Ectodermal cell (in vitro differentiated cells): ENCODE results near the gene MUC2.

Experiments
- H3K27ac ChIP-seq: 2 replicates; pipeline ENCODE4 v1.7.0; 2013; ENCODE audit warnings: mild to moderate bottlenecking, low read depth, low read length; ENCODE audit not compliant: insufficient read depth, poor library complexity, severe bottlenecking
- H3K27me3 ChIP-seq: 2 replicates; pipeline ENCODE4 v1.7.0; 2013; ENCODE audit warnings: mild to moderate bottlenecking, low read length; ENCODE audit not compliant: insufficient read depth, control insufficient read depth, poor library complexity, severe bottlenecking
- H3K36me3 ChIP-seq: one replicate; pipeline ENCODE4 v1.7.0; 2013; ENCODE audit warnings: low read length; ENCODE audit not compliant: control insufficient read depth, insufficient read depth
- H3K4me1 ChIP-seq: one replicate; pipeline ENCODE4 v1.7.0; 2013; ENCODE audit warnings: low read length; ENCODE audit not compliant: control insufficient read depth, insufficient read depth
- H3K4me3 ChIP-seq: 2 replicates; pipeline ENCODE4 v1.7.0; 2013; ENCODE audit warnings: low read depth, low read length, control low read depth; ENCODE audit not compliant: insufficient read depth
- H3K9me3 ChIP-seq: 2 replicates; pipeline ENCODE4 v1.7.0; 2013; ENCODE audit warnings: mild to moderate bottlenecking, low read length, moderate library complexity; ENCODE audit not compliant: control insufficient read depth
- WGBS, 2 experiments: methylation state at CpG; one replicate each; pipeline ENCODE4 v1.1.7; 2013; ENCODE audit warnings: missing lambda C conversion rate in 2 of 2; 5-methylcytosine and 5-hydroxymethylcytosine counted together

The MUC2 gene

GRCh38 chr11:1036931-1037330 lies 37.7 kb upstream of the MUC2 start:
- Histone ChIP-seq H3K9me3 (no peaks in the 10 kb centered on the region), H3K36me3 (no peaks in the 10 kb centered on the region), H3K27me3 (no peaks in the 10 kb centered on the region), H3K27ac (no peak overlapping the region), H3K4me3 (no peak overlapping the region), H3K4me1 (peaks cover 7% of the 10 kb centered on the region)
- 91 to 93% methylated on average over 13 of the region's 13 CpGs for WGBS, 2 experiments

DNA sequence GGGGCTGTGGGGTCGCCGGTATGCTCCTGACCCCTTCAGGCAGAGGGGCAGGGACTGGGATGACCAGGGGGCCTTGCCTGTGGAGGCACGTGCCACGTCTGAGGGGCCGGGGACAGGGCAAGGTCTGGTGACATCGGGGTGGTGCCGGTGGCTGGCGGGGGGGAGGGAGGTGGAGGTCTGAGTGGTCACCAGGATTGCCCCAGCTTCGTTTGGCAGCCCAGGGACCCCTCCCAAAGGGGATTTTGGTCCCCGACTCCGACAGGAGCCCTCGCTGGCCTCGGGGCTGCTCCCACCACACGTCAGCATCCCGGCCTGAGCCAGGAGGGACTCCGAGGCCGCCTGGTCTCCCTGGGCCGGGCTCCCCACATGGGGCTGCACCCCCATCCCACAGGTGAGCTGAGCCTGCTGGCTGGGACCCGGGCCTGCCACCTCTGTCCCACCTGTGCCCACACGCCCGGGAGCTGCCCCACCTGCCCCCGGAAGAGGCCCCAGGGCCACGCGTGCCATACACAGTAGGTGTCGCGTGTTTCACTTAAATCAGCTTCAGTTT lies 37.1 kb upstream of the MUC2 start:
- no peak overlapping the region for H3K27ac ChIP-seq
- no peaks in the 10 kb centered on the region for H3K27me3 ChIP-seq
- no peaks in the 10 kb centered on the region for H3K9me3 ChIP-seq
- H3K4me1 ChIP-seq = peaks cover 7% of the 10 kb centered on the region
- H3K36me3 ChIP-seq = no peaks in the 10 kb centered on the region
- WGBS, 2 experiments = 93% methylated on average over 26 of the region's 26 CpGs
- no peak overlapping the region for H3K4me3 ChIP-seq

DNA sequence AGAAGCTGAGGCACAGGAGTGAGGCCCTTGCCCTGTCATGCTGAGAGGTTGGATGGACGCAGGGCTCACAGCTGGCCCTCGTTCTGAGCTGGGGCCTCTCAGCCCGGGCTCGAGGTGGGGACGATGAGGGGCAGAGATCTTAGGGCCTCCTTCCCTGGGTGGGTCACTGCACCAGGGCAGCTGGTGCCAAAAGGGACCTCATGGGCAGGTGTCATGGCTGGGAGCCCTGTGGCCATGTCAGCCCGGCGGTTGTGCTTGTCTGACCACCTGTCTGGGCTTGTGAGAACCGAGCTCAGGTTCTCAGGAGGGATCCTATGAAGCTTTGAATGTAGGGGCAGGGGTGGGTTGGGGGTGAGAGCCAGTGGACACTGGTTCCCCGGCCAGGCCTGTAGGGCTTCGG lies 36.3 kb upstream of the MUC2 start:
- Histone ChIP-seq H3K27me3 (no peaks in the 10 kb centered on the region), H3K27ac (no peak overlapping the region), H3K4me1 (peaks cover 7% of the 10 kb centered on the region), H3K4me3 (no peak overlapping the region), H3K9me3 (no peaks in the 10 kb centered on the region), H3K36me3 (no peaks in the 10 kb centered on the region)
- WGBS, 2 experiments = 92 to 94% methylated on average over 10 of the region's 10 CpGs

GRCh38 chr11:1038921-1039320 lies 35.8 kb upstream of the MUC2 start:
- no peaks in the 10 kb centered on the region for H3K36me3 ChIP-seq
- no peak overlapping the region for H3K4me3 ChIP-seq
- no peak overlapping the region for H3K27ac ChIP-seq
- no peaks in the 10 kb centered on the region for H3K9me3 ChIP-seq
- no peaks in the 10 kb centered on the region for H3K27me3 ChIP-seq
- 91 to 95% methylated on average over 12 of the region's 12 CpGs for WGBS, 2 experiments
- peaks cover 7% of the 10 kb centered on the region for H3K4me1 ChIP-seq

- H3K4me1 ChIP-seq = no peaks in the 10 kb centered on the region
- no peaks in the 10 kb centered on the region for H3K9me3 ChIP-seq
- no peaks in the 10 kb centered on the region for H3K36me3 ChIP-seq
- H3K27me3 ChIP-seq = no peaks in the 10 kb centered on the region
- no peak overlapping the region for H3K4me3 ChIP-seq
- no peak overlapping the region for H3K27ac ChIP-seq
- WGBS, 2 experiments = 93% methylated on average over 32 of the region's 32 CpGs
Measured at GRCh38 chr11:1039481-1040427, 34.9 kb upstream of the MUC2 start.

- no peaks in the 10 kb centered on the region for H3K27me3 ChIP-seq
- no peaks in the 10 kb centered on the region for H3K36me3 ChIP-seq
- H3K9me3 ChIP-seq = no peaks in the 10 kb centered on the region
- no peak overlapping the region for H3K27ac ChIP-seq
- no peak overlapping the region for H3K4me3 ChIP-seq
- H3K4me1 ChIP-seq = no peaks in the 10 kb centered on the region
- 91 to 93% methylated on average over 16 of the region's 16 CpGs for WGBS, 2 experiments
Measured at GRCh38 chr11:1040428-1041148, 34.1 kb upstream of the MUC2 start.

DNA sequence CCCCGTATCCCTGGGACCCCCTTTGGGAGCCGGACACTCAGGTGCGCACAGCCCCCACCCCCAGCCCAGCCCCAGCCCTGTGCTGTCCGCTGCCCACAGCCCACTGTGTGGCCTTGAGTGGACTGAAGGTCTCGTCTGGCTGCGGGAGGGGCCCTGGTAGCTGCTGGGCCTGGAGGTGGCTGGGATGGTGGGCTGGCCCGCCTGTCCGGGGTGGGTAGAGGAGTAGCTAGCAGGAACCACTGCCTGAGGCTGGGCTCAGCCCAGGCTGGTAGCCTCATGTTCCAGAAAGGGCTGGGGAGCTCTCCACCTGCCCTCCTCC lies 33.6 kb upstream of the MUC2 start:
- H3K27me3 ChIP-seq = no peaks in the 10 kb centered on the region
- no peaks in the 10 kb centered on the region for H3K9me3 ChIP-seq
- H3K36me3 ChIP-seq = no peaks in the 10 kb centered on the region
- 91 to 95% methylated on average over 8 of the region's 8 CpGs for WGBS, 2 experiments
- H3K4me3 ChIP-seq = no peak overlapping the region
- H3K4me1 ChIP-seq = no peaks in the 10 kb centered on the region
- no peak overlapping the region for H3K27ac ChIP-seq

DNA sequence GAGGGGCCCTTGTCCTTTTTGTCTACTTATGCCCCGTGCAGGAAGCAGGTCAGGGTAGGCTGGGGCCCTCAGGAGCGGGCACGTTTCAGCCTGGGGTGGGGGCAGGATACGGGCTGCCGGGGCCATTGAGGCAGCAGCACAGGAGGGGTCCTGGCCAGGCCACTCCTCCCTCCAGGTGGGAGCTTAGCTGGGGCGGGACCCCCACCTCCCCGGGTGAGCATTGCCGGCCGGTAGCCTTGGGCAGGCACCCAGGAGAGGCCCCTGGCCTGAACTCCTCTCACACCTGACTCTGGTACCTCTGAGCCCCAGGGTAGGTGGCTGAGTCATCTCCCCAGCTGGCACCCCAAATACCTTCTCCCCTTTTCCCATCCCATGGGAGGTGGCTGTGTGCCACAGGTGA lies 33.2 kb upstream of the MUC2 start:
- 88 to 92% methylated on average over 9 of the region's 9 CpGs for WGBS, 2 experiments
- Histone ChIP-seq H3K36me3 (no peaks in the 10 kb centered on the region), H3K4me1 (no peaks in the 10 kb centered on the region), H3K27ac (no peak overlapping the region), H3K27me3 (no peaks in the 10 kb centered on the region), H3K4me3 (no peak overlapping the region), H3K9me3 (no peaks in the 10 kb centered on the region)

- Histone ChIP-seq H3K4me3 (no peak overlapping the region), H3K27ac (no peak overlapping the region), H3K9me3 (no peaks in the 10 kb centered on the region), H3K4me1 (no peaks in the 10 kb centered on the region), H3K36me3 (no peaks in the 10 kb centered on the region), H3K27me3 (no peaks in the 10 kb centered on the region)
- WGBS, 2 experiments = 92 to 94% methylated on average over 18 of the region's 18 CpGs
Measured at GRCh38 chr11:1041936-1042608, 32.6 kb upstream of the MUC2 start.
